DMS153 treated with DMSO at 0.1 percent for 48 hours (cell line): ENCODE data around the gene TMEM272.

Source experiments
- DNase-seq: peaks from one replicate; lab custom pipeline; 2025; ENCODE audit not compliant: unreplicated experiment; lab: John Stamatoyannopoulos, UW

Gene TMEM272

GRCh38 chr13:51844862-51845573 is at the start of gene TMEM272:
Gene TMEM272, minus strand, starts transcription at chr13:51845177. Its CDS starts 6,647 bp downstream, at chr13:51838530.
- peak; percentile 40 for DNase-seq

GRCh38 chr13:51894239-51894638 is 49.3 kb upstream of the TMEM272 start:
- DNase-seq, result no peak

- no peak for DNase-seq
Observed at GRCh38 chr13:51892657-51893056, 47.7 kb upstream of the TMEM272 start.

GRCh38 chr13:51887468-51887867 is 42.5 kb upstream of the TMEM272 start:
- no peak for DNase-seq

GRCh38 chr13:51885651-51886050 is 40.7 kb upstream of the TMEM272 start:
- no peak for DNase-seq

GRCh38 chr13:51883226-51883600 is 38.2 kb upstream of the TMEM272 start:
- no peak for DNase-seq

GRCh38 chr13:51882570-51883225 is 37.7 kb upstream of the TMEM272 start:
- no peak for DNase-seq

- no peak for DNase-seq
Observed at GRCh38 chr13:51881296-51881695, 36.3 kb upstream of the TMEM272 start.

GRCh38 chr13:51879133-51879532 is 34.2 kb upstream of the TMEM272 start:
- no peak for DNase-seq

GRCh38 chr13:51874651-51875050 is 29.7 kb upstream of the TMEM272 start:
- no peak for DNase-seq

GRCh38 chr13:51873837-51874236 is 28.9 kb upstream of the TMEM272 start:
- no peak for DNase-seq

GRCh38 chr13:51873117-51873798 is 28.3 kb upstream of the TMEM272 start:
- DNase-seq, result no peak

- DNase-seq, result no peak
Observed at GRCh38 chr13:51870616-51871015, 25.6 kb upstream of the TMEM272 start.

- no peak for DNase-seq
Observed at GRCh38 chr13:51869916-51870315, 24.9 kb upstream of the TMEM272 start.

GRCh38 chr13:51867062-51867461 is 22.1 kb upstream of the TMEM272 start:
- no peak for DNase-seq

GRCh38 chr13:51865838-51866237 is 20.9 kb upstream of the TMEM272 start:
- no peak for DNase-seq

GRCh38 chr13:51862957-51863356 is 18.0 kb upstream of the TMEM272 start:
- DNase-seq, result no peak

- DNase-seq, result no peak
Observed at GRCh38 chr13:51861723-51862300, 16.8 kb upstream of the TMEM272 start, which contains the start of gene CCDC70. Gene CCDC70, plus strand, starts transcription at chr13:51861969. Its CDS starts 3,443 bp downstream, at chr13:51865412.

- no peak for DNase-seq
Observed at GRCh38 chr13:51858433-51859247, 13.7 kb upstream of the TMEM272 start.

GRCh38 chr13:51856998-51857397 is 12.0 kb upstream of the TMEM272 start:
- peak; percentile 17 for DNase-seq
